RWPE1 (cell line): ENCODE data around the gene FBXL5.

Experiments
- CTCF ChIA-PET: fragments of 350-600 bp; sonication (Branson Sonifier 250); formaldehyde crosslinking; extraction: SDS; loops from one replicate; lab custom pipeline; 2021; lab: Yijun Ruan, JAX
- POLR2A ChIA-PET: fragments of 400-600 bp; formaldehyde crosslinking; extraction: SDS; loops from one replicate; lab custom pipeline; 2020; ENCODE audit warnings: antibody characterized with exemption; ENCODE audit not compliant: low non-redundant PET; lab: Yijun Ruan, JAX
- DNase-seq: peaks from one replicate; pipeline ENCODE4 v3.0.0; 2012; ENCODE audit warnings: low spot score
- H3K27ac ChIP-seq: fragments of 450-650 bp; 2 replicates; pipeline ENCODE4 v1.5.1; 2017
- CTCF ChIP-seq: fragments of 450-650 bp; conservative IDR thresholded peaks from 2 replicates; pipeline ENCODE4 v1.5.1; 2017; ENCODE audit warnings: low read depth, mild to moderate bottlenecking

Gene FBXL5

GRCh38 chr4:15689540-15689939 is 34.4 kb upstream of the FBXL5 start:
- peak overlapping the region; percentile 85 for H3K27ac ChIP-seq
- CTCF ChIA-PET: no interaction called here

GRCh38 chr4:15688051-15688450 is 32.9 kb upstream of the FBXL5 start:
- ChIA-PET CTCF (no interaction called here), POLR2A (no interaction called here)
- no peak for TF ChIP-seq CTCF
- H3K27ac ChIP-seq: no peak overlapping the region
- no peak for DNase-seq

More at GRCh38 chr4:15689540-15689939, 34.4 kb upstream of the FBXL5 start:
- no peak for DNase-seq
- TF ChIP-seq CTCF: no peak
- POLR2A ChIA-PET: no interaction called here

- no peak for TF ChIP-seq CTCF
Measured at GRCh38 chr4:15684498-15684897, 29.3 kb upstream of the FBXL5 start.

GRCh38 chr4:15683143-15683495 is 28.0 kb upstream of the FBXL5 start:
- DNase-seq: no peak
- ChIA-PET POLR2A (no interaction called here), CTCF (no interaction called here)
- H3K27ac ChIP-seq: no peak overlapping the region
- no peak for TF ChIP-seq CTCF

More at GRCh38 chr4:15684498-15684897, 29.3 kb upstream of the FBXL5 start:
- CTCF ChIA-PET: no interaction called here
- POLR2A ChIA-PET: no interaction called here
- H3K27ac ChIP-seq: no peak overlapping the region
- DNase-seq: no peak

DNA sequence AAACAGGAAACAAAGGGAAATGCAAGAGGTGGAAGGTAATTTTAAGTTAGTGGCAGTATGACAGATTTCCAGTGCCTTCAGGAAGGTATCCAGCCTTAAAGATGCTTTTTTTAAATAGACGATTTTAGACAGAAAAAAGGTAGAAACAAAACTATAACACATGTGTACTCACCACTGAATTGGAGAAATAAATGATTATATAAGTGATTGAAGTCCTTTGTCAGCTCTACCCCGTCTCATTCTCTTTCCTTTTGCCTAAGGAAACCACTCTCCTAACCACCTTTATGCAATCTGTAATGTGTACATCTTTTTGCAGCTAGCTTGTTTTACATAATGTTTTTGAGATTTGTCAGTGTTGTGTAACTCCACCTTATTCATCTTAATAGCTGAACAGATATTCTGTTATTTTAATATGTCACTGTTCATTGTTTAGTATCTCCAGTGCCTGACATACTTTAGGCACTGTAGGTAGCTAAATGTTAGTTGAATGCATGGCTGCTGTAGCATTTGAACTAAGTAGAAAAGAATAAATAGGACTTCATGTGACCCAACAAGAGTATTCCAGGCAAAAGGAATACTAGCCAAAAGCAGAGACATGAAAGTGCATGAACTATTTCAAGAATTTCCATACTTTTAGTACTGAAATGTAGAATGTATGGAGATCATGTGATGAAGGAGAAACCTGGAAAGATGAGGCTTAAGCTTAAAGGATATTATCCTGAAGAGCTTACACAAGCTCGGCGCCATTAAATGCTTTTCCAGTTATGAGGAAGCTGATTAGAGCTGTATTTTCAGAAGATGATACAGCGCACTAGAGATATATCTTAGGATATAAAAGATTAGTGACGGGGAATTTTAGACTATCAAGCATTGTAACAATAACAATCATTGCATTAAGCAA is 27.3 kb upstream of the FBXL5 start:
- ChIA-PET CTCF (interaction anchor here (0.7 kb wide), 1 partner anchor 27 kb away, joined by 5 read pairs; no protein-coding TSS in a partner anchor), POLR2A (no interaction called here)
- DNase-seq: no peak
- peak overlapping the region; percentile 97 for H3K27ac ChIP-seq
- TF ChIP-seq CTCF: no peak

GRCh38 chr4:15681372-15682241 is 26.4 kb upstream of the FBXL5 start, which contains the start of gene FAM200B:
Gene FAM200B (plus strand): TSS chr4:15681827. CDS start chr4:15686978, 5,151 bp downstream.
- peak within 1 kb of the TSS; percentile 97 for H3K27ac ChIP-seq
- DNase-seq: peak; percentile 97
- ChIA-PET CTCF (interaction anchor here (0.7 kb wide), 1 partner anchor 26 kb away, joined by 5 read pairs; no protein-coding TSS in a partner anchor), POLR2A (interaction anchor here (0.9 kb wide), 1 partner anchor 43 kb away, joined by 3 read pairs; no protein-coding TSS in a partner anchor)
- TF ChIP-seq CTCF: no peak
